ENCODE results near the gene NAALADL2.

GRCh38 chr3:175065497-175065896 lies 206.4 kb downstream of the NAALADL2 start:
- no peak for TF ChIP-seq POLR2A (IDR thresholded peaks at IDR 0.05; ENCODE audit: low read depth)
- TF ChIP-seq CTCF (IDR thresholded peaks at IDR 0.05): no peak
- no peak for TF ChIP-seq POLR2AphosphoS5 (IDR thresholded peaks at IDR 0.05)
